DND-41 (cell line): ENCODE results near the gene TMTC2.

Experiments used
- ATAC-seq: fragments of 200-7000 bp; cut with Tn5 transposase; 3 replicates; pipeline ENCODE4 v1.9.1; 2021; ENCODE audit warnings: low read depth; ENCODE audit not compliant: insufficient read depth
- DNase-seq: peaks from one replicate; pipeline ENCODE4 v3.0.0-alpha.2; 2020
- H2AFZ ChIP-seq: 2 replicates; pipeline ENCODE4 v1.6.0; 2012; ENCODE audit warnings: low read depth, low read length
- H3K27ac ChIP-seq: 2 replicates; pipeline ENCODE4 v1.5.1; 2012; ENCODE audit warnings: low read length, inconsistent platforms
- H3K27me3 ChIP-seq: fragments of 200-600 bp; sonication (generic); 2 replicates; pipeline ENCODE4 v1.6.0; 2012; ENCODE audit warnings: low read length, mild to moderate bottlenecking, inconsistent platforms; ENCODE audit not compliant: insufficient read depth, poor library complexity
- H3K36me3 ChIP-seq: 2 replicates; pipeline ENCODE4 v1.5.1; 2012; ENCODE audit warnings: low read length, inconsistent platforms; ENCODE audit not compliant: insufficient read depth
- H3K4me1 ChIP-seq: 2 replicates; pipeline ENCODE4 v1.5.1; 2012; ENCODE audit warnings: mild to moderate bottlenecking, low read length; ENCODE audit not compliant: insufficient read depth
- H3K4me2 ChIP-seq: 2 replicates; pipeline ENCODE4 v1.6.0; 2012; ENCODE audit warnings: mild to moderate bottlenecking, moderate library complexity, low read length, inconsistent platforms; ENCODE audit not compliant: insufficient read depth
- H3K4me3 ChIP-seq, 2 experiments: fragments of 200-600 bp in 1 of 2; shearing (Covaris generic) in 1 of 2; 2 replicates each; pipeline ENCODE4 v1.5.1; 2012 to 2016; ENCODE audit warnings: inconsistent platforms in 2 of 2, low read length in 2 of 2, mild to moderate bottlenecking in 2 of 2, low read depth in 1 of 2, moderate library complexity in 1 of 2
- H3K79me2 ChIP-seq: 2 replicates; pipeline ENCODE4 v1.6.0; 2012; ENCODE audit warnings: low read length, inconsistent platforms; ENCODE audit not compliant: insufficient read depth
- H3K9ac ChIP-seq: 2 replicates; pipeline ENCODE4 v1.6.0; 2012; ENCODE audit warnings: low read depth, mild to moderate bottlenecking, inconsistent platforms, low read length, moderate library complexity
- H3K9me3 ChIP-seq: 2 replicates; pipeline ENCODE4 v1.5.1; 2012; ENCODE audit warnings: low read length, moderate library complexity, mild to moderate bottlenecking, inconsistent platforms; ENCODE audit not compliant: insufficient read depth, severe bottlenecking
- H4K20me1 ChIP-seq: 2 replicates; pipeline ENCODE4 v1.6.0; 2012; ENCODE audit warnings: low read length; ENCODE audit not compliant: insufficient read depth
- EZH2 ChIP-seq: IDR thresholded peaks from 3 replicates; pipeline ENCODE4 v1.6.1; 2012; ENCODE audit warnings: borderline replicate concordance, low read depth, mild to moderate bottlenecking, moderate library complexity, low read length, inconsistent platforms; ENCODE audit not compliant: severe bottlenecking
- TF ChIP-seq, protein P1 (sequence below): IDR thresholded peaks from 2 replicates; pipeline ENCODE4 v1.5.1; 2012; ENCODE audit warnings: borderline replicate concordance, low read length, moderate library complexity, mild to moderate bottlenecking; ENCODE audit not compliant: poor library complexity, severe bottlenecking; ENCODE audit errors: extremely low read depth

The TMTC2 gene

DNA sequence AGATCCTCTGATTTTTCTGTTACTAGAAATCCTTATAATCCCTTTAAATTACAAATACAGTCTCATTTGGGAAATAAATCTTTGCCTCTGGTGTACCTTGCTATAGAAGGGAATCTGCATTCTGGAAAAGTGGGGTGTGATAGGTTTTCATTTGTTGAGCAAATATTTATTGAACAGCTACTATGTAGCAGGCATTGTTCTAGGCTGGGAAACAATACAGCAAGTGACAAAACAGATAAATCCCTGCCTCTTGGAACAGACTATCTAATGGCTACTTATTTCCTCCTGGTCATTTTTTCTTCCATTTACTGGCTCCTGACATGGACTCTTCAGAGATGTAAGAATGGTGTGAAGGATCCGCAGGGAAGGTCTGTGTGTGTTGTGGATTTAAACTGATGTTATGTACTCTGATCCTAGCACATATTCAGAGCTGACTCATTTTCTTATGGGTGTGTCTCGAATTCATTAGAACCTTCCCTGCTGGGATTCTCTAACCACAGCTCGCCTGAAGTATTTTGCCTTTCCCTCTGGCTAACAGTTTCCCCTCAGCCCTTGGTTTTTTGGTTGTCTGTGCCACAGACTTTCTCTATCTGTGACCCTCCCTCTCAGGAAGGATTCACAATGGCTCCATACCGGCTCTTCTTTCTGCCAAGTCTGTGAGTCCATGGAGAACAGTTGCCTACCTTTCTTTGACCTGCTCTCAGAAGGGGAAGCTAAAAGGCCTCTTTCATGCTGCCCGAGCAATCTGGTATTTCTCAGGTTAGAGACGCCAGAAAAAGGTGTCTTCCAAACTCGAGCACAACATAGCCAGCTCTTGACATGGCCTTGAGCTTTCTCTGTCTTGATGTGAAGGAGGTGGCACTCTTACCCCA is 53.7 kb downstream of the TMTC2 start:
- no peak for ATAC-seq
- H3K4me2 ChIP-seq = no peak overlapping the region
- no peak for TF ChIP-seq EZH2
- TF ChIP-seq, protein P1, sequence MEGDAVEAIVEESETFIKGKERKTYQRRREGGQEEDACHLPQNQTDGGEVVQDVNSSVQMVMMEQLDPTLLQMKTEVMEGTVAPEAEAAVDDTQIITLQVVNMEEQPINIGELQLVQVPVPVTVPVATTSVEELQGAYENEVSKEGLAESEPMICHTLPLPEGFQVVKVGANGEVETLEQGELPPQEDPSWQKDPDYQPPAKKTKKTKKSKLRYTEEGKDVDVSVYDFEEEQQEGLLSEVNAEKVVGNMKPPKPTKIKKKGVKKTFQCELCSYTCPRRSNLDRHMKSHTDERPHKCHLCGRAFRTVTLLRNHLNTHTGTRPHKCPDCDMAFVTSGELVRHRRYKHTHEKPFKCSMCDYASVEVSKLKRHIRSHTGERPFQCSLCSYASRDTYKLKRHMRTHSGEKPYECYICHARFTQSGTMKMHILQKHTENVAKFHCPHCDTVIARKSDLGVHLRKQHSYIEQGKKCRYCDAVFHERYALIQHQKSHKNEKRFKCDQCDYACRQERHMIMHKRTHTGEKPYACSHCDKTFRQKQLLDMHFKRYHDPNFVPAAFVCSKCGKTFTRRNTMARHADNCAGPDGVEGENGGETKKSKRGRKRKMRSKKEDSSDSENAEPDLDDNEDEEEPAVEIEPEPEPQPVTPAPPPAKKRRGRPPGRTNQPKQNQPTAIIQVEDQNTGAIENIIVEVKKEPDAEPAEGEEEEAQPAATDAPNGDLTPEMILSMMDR = no peak

DNA sequence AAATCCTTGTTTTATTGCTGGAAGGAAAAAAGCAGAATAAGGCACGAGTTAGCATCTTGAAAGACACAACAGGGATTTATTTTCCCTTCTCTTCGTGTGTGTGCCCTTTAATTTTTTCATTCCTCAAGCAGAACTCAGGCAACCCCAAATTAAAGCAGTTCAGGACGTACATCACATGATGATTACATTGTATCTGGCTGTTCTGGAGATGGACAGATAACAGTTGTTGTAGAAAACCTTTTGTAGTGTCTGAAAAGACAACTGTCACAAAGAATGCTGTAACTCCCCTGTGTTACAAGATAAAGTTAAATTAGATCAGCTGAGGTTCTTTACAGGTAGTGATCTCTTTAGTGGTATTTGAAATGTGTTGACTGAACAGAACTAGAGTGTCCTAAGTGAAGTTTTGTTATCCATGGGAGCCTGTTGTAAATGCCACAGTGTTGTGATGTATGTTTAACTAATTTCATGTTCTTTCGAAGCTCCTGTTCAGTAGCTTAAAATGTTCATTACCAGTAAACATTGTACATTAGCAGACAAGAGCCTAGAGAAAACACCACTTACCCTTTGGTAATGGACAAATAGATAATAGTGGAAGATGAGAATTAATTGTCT is 58.5 kb downstream of the TMTC2 start:
- TF ChIP-seq EZH2 = no peak
- TF ChIP-seq, protein P1 = no peak
- ATAC-seq (no peak), DNase-seq (no peak)
- no peaks in the 10 kb centered on the region for H3K79me2 ChIP-seq
- H3K9me3 ChIP-seq = no peaks in the 10 kb centered on the region
- H2AFZ ChIP-seq = no peak overlapping the region
- H3K4me3 ChIP-seq = no peak overlapping the region
- H3K27me3 ChIP-seq = no peaks in the 10 kb centered on the region
- H3K4me1 ChIP-seq = no peaks in the 10 kb centered on the region
- no peak overlapping the region for H3K9ac ChIP-seq
- H3K4me2 ChIP-seq = no peak overlapping the region
- no peaks in the 10 kb centered on the region for H4K20me1 ChIP-seq
- no peaks in the 10 kb centered on the region for H3K36me3 ChIP-seq
- H3K27ac ChIP-seq = no peak overlapping the region

More for the DNA sequence above, 53.7 kb downstream of the TMTC2 start:
- Histone ChIP-seq H4K20me1 (no peaks in the 10 kb centered on the region), H3K4me3 (no peak overlapping the region), H3K4me1 (no peaks in the 10 kb centered on the region), H3K27me3 (no peaks in the 10 kb centered on the region), H3K27ac (no peak overlapping the region), H3K36me3 (no peaks in the 10 kb centered on the region), H3K79me2 (no peaks in the 10 kb centered on the region), H3K9ac (no peak overlapping the region), H2AFZ (no peak overlapping the region), H3K9me3 (no peaks in the 10 kb centered on the region)
- no peak for DNase-seq

DNA sequence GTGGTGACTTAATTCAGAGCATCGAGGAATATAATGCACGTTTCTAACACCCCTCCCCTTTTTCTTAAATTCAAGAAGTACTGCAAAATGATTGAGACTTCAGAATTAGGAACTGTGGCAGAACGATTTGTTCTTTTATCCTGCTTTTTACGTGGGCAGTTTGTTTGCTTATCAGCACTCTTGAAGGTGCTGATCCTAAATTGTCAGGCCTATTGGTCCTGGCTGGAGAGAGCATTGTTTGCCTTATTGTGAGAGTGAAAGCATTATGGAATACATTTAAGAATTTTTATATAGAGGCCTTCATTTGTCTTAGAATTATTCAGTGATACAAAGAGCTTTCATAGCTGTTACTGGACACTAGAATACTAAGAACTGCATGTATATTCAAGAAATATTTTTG is 59.1 kb downstream of the TMTC2 start:
- no peak overlapping the region for H2AFZ ChIP-seq
- no peak overlapping the region for H3K4me3 ChIP-seq
- H3K27ac ChIP-seq = no peak overlapping the region
- TF ChIP-seq EZH2 = no peak
- TF ChIP-seq, protein P1 = no peak
- DNase-seq (no peak), ATAC-seq (no peak)
- no peaks in the 10 kb centered on the region for H3K4me1 ChIP-seq
- no peaks in the 10 kb centered on the region for H3K27me3 ChIP-seq
- no peaks in the 10 kb centered on the region for H3K9me3 ChIP-seq
- no peaks in the 10 kb centered on the region for H3K79me2 ChIP-seq
- no peak overlapping the region for H3K4me2 ChIP-seq
- no peak overlapping the region for H3K9ac ChIP-seq
- no peaks in the 10 kb centered on the region for H4K20me1 ChIP-seq
- no peaks in the 10 kb centered on the region for H3K36me3 ChIP-seq
